Measurements from ENCODE around the gene AMH.

- TF ChIP-seq CTCF (conservative IDR thresholded peaks at IDR 0.05; ENCODE audit: low read depth in 2 of 2) (no peak), REST (IDR thresholded peaks at IDR 0.05; ENCODE audit: unreplicated experiment) (no peak), EZH2 (IDR thresholded peaks at IDR 0.05; ENCODE audit: low read depth, unreplicated experiment) (no peak), STAT1 (IDR thresholded peaks at IDR 0.05; ENCODE audit: unreplicated experiment) (no peak), POLR2AphosphoS5 (IDR thresholded peaks at IDR 0.05; ENCODE audit: low read depth) (no peak), NANOG (IDR thresholded peaks at IDR 0.05; ENCODE audit: borderline replicate concordance) (no peak)
These were observed 27.8 kb upstream of the AMH start for GRCh38 chr19:2221250-2221831.

Measured in GM23338 (cell line).